GM18519 (cell line): ENCODE data around the gene TRPM1.

Experiments
- ATAC-seq: cut with Tn5 transposase; IDR thresholded peaks from one replicate; pipeline ENCODE4 v1.9.1; 2021; ENCODE audit warnings: mild to moderate bottlenecking, moderate library complexity; ENCODE audit not compliant: unreplicated experiment, low FRiP score

Gene TRPM1

DNA sequence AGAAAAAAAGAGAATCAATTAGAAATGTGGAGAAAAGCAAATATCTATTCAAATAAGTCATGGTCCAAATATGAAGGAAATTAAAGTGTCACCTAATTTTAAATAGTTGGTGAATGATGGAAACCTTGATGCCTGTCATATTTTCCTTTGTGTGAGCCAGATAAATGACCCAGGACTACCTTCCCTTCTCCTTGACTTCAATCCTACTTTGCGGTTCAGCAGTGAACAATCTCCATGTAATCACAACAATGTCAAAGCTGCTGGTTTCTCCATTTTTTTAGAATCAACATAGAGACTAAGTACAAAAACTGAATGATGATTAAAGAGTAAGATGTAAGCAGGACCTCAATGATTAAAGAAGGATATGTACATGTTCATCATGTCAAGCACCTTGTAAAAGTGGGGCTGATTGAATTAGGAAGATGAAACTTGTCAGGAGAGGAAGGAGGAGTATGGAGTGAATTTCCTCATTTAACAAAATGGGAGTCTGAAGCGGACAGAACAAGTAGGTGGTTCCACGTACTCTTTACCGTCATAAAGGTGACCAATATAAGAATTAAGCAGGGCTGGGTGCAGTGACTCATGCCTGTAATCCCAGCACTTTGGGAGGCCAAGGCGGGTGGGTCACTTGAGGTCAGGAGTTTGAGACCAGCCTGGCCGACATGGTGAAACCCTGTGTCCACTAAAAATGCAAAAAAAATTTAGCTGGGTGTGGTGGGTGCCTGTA lies 43.1 kb downstream of the TRPM1 start:
- ATAC-seq = no peak

DNA sequence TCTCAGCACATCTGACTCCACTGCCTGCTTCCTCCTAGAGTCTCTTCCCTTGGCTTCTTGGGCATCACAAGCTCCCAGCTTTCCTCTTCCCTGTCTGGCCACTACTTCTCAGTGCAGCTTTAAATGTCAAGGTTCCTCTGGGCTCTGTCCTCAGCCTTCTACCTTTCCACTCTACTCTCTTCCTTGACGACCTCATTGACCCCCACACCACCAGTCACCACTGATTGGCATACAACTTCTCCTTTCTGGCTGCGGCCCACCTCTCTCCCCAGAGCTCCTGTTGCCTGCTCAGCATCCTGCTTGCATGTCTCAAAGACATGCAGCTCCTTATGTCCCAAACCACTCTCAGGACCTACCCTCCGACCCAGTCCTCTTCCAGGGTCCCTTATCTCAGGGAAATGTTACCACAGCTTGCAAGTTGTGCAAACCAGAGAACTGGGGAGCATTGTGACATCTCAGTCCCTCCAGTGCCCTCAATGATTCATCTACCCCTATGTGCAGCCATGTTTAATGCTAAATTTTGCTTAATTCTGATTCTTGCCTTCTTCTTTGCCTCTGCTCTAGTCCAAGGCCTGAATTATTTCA lies 49.9 kb downstream of the TRPM1 start:
- ATAC-seq = no peak

DNA sequence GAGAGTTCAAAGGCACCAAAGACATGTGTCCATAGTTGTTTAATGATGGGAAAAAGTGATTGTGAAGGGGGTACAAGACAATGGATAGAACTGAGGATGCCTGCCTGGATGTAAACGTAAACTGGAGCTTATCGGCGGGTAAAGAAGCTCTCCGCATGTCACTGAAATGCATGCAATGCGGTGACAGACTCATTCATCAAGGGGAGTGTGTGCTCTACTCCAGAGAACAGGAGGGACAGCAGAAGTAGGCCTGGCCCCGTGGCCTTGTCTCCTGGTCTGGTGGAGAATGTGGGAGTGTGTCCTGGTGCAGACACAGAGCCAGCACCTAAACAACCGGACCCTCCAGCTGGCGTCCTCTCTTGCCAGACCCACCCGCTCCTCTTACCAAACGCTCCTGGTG lies 50.6 kb downstream of the TRPM1 start:
- no peak for ATAC-seq

DNA sequence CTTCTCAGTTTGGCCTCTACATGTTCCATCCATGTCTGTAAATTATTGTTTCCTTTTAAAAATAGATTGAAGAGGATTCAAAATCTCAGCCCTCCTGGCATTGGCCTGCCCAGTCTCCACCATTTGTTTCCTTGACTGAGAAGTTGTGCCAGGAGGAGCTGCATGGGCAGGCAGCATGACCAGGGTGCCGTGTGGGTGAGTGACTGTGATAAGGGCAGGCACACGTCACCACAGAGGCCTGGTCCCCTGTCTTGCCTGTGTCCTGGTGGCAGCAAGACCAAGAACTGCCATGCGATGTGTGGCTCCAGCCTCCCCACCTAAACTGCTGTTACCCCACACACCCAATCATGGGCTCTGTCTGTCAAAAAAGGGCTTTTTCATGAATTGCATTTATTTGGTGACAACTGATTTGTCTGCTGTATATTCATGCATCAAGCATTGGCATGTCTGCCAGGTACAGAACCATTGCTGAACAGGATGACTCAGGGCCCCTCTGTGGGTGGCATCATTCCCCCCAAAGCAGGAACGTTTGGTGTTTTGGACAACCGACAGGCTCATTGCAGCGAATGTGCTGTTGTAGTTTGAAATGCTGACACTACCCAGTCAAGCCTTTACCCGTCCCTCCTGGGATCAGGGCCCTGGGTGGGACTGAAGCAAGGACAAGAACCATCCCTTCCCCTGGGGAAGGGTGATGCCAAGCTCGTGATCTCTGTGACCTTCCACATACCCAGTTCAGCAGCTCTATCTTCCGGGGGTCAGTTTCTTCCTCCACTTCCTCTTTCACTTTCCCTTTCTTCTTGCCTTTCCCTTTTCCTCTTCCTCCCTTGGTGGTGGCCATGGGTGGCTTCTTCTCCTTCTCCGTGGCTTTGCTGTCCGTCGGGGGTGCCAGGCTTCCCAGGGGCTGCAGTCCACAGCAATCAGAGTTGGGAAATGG lies 51.6 kb downstream of the TRPM1 start:
- no peak for ATAC-seq

DNA sequence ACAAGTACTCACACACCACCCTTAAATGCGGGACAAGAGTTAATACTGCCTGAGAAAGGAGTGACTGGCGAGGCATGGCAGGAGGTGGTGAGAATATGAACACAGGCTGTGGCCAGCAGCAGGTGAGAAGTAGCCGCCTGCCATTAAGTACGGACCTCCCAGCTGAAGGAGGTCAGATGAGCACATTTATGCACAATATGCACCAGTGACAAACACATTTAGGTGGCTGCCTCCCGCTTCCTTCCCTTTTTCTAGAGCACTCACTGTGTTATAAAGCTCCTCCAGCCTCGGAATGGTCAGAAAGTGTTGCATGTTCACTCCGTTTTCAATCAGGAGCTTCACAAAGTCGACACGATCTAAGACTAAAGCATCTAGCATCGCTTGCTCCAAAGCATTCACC lies 52.4 kb downstream of the TRPM1 start:
- no peak for ATAC-seq

DNA sequence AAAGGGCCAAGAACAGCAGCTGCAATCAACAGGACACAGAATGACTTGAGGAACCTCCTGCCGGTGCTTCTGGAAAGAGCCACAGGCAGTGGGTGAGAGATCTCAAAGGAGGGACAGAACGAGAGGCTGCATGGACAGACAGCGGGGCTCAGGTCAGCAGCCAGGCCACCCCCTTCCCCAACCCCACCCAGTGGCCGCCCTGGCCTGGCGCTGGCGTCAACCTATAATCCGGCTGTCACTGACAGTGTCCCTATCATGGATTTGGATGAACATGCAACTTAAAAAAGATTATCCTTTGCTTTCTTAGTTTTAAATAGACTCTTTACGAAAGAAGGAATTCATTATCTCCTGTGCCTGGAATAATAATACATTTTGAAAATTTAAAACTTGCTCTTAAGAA lies 54.1 kb downstream of the TRPM1 start:
- no peak for ATAC-seq

DNA sequence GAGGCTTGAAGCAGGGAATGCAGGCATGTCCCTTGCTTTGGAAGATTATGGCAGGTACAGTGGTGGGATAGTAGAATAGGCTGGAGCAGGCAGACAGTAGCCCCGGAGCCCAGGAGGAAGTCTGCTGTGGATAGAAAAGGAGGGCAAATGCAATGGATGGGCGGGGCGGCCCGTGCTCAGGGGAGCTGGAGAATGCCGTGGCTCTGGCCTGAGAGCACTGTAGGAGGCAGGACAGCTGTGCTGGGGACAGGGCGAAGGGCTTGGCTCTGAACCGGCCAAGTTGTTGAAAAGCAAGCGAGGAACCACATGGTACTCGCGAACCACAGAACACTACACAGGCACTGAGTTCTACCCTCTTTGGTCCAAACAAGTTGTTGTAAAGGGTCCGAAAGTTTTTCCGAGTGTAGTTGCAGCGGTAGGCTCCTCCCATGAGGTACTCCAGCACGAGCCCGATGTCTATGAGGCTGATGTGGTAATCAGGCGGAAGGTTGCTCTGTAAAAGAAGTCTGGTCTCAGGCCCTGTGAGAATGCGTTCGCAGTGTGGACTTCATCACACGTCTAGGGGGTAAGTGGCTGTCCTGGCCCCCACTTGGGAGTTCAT lies 54.7 kb downstream of the TRPM1 start:
- ATAC-seq = no peak

DNA sequence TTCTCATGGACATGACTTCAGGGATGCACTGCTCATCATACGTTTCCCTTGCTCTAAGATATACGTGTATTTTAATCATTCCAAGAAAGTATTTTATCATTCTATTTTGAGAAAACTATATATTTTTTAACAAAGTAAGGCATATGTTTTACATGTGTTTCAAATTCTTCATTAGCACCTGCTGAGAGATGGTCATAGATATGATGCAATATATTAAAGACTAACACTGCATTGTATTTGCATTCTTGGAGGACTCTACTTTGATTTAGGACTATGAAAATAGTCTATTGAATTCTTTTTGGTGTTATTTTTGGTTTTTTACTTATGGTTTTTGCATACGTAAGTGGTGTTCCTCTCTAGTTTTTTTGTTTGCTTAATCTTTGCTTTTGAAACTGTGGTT lies 55.9 kb downstream of the TRPM1 start:
- ATAC-seq = no peak

DNA sequence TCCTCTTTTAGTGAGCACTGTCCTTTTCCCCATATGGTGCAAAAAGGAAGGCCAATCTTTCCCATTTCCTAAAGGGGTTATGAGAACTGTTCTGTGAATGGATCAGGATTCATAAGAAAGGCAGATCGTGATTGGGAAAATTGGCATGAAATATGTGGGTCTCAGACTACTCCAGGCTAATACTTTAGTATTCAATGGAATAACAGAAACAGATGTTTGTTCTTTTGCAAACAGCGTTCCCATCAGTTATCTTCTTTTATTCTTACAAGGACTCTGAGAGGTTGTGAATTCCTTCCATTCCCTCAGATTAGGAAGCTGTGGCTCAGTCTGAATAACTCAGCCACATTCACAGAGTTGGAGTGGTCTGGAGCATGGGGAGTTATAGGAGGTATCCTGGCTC lies 58.8 kb downstream of the TRPM1 start:
- ATAC-seq = no peak

DNA sequence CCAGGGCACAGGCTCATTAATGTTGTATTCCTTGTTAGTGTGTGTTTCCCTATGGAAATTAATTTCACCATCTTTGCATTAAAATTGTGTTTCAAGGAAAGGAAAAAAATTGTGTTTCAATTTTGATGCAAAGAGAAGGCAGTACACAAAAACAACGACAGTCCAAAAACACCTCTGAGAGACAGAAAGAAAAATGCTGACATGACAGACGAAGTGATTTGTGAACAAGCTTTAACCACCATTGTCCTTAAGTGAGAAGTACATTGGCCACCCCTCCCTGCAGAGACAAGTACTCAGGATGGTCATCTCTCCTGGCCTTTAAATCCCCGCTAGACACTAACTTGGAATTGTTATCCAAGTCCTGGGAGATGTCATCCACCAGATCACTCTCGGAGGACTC lies 59.9 kb downstream of the TRPM1 start:
- no peak for ATAC-seq

DNA sequence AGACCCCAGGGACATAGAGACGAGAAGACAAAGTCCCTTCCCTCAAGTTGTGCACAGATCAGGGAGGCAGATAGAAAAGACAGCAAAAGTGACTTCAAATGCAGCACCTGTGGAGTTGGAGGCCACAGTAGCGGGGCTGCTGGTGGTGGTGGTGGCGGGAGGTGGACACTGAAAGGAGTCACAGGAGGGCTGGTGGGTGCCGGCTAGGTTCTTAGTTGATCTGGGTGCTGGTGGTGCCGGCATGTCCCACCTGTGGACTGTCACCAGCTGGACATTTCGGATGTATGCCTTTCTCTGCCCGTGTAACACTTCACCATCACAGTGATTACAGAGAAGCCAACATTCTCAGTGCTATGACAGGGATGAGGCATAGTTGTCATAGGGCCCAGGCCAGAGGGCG lies 60.9 kb downstream of the TRPM1 start:
- no peak for ATAC-seq

DNA sequence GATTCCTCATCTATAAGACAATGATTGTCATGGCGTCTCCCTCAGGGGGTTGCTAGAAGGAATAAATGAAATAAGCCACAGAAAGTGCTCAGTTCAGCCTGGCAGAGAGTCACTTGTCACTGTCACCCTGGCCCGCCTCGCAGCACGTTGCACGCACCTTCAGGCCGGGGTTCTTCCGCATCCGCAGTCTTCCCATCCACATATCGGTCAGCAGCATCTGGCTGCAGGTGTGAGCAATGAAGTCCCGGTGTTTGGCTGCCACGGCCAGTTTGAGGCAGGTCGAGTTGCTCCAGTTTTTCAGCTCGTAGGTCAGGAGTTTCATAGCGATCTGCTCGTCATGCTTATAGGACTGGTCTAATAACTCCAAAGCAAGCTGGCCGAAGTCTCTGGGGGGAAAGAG lies 61.6 kb downstream of the TRPM1 start:
- no peak for ATAC-seq

DNA sequence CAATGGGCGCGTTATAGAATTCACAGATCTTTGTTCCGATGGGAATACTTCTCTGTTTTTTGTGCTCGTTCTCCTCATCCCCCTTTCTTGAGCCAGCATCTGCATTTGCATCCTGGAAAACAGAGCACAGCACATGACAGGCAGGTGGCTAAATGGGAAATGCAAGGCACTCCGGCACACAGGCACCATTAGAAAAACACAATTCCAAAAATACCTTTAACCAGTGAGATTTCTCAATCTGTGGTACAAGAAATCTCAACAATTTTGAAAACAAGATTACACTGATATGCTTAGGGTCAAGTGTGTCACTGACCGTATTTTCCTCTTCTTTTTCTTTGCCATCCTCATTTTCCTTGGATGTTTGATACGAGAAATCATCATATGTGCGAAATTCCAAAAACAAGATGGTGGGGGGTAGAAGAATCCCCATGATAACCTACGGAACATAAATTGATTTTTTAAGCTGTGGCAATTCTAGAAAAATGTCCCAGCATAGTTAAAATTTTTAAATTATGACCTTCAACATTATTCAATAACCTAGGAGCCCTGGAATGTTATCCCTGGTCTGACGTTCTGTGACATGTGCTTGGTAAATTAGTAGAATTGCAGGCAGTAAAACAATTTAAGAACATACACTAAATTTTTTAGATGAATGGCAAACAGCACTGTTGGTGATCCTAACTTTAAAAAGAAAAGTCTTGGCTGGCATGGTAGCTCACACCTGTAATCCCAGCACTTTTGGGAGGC lies 63.6 kb downstream of the TRPM1 start:
- no peak for ATAC-seq

DNA sequence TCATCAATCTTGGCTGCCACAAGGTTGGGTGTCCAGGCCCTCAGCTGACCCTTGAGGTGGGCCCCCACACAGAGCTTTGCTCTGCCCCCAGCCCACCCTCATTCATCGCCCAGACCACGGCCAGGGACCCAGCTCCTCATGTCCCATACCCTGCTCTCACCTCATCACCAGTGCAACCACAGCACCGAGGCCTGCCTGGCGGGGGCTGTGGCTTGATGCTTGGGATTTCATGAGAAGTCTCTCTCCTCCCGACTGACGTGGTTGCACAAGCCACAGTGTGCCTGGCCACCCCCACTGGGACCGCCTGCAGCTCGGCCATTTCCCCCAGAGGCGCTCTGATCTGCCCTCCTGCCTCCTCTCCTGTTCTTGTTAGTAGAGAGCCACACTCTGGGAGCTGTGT lies 64.7 kb downstream of the TRPM1 start:
- no peak for ATAC-seq

DNA sequence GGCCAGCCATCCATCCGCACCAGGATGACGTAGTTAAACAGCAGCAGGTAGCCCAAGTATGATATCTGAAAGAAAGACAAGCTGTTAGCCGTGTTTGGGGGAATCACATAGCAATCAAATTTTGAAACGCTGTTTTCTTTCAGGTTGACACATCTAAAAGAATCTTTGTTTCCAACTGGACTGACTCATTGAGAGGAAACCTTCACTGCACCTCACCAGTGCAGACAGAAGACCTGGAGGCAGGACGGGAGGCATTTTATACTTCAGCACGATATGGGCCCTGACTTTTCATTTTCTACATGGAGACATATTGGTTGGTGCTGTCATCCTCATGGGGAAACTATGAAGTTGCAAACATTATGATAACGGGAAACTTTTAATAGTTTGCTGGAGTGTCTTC lies 65.9 kb downstream of the TRPM1 start:
- no peak for ATAC-seq

DNA sequence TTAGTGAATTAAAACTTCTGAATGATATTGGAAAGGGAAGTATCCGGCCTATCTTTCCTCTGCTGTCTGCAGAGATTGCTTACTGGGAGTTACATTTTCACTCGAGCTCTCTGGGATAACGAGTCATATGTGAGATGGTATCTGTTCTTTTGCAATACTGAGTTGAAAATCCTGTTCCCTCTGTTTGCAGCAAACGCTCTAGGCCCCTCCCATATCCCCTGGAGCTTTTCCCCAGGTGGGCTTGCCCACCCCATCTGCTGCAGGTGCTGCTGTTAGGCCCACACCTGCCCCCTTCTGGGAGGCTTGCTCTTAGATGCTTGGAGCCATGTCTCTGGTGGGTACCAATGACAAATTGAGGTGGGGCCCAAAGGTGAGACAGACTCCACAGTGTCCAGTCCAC lies 67.4 kb downstream of the TRPM1 start:
- no peak for ATAC-seq

DNA sequence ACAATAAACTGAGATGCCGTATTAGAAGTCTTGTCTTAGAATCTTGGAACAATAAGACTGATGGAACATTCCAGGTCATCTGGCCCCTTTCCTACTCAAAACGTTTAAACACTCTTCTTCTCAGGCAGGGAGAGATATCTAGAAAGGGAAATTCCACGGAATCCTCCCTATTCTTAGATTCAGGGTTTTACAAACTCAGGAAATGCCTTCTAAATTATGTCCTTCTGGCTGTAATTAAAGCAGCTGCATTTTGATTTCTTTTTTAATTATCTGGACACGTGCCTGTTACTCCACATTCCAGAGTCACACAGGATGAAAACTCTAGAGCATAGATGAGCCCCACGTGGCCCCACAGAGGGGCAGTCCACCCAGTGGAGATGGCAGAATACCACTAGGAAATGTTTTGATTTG lies 68.6 kb downstream of the TRPM1 start:
- ATAC-seq = no peak

DNA sequence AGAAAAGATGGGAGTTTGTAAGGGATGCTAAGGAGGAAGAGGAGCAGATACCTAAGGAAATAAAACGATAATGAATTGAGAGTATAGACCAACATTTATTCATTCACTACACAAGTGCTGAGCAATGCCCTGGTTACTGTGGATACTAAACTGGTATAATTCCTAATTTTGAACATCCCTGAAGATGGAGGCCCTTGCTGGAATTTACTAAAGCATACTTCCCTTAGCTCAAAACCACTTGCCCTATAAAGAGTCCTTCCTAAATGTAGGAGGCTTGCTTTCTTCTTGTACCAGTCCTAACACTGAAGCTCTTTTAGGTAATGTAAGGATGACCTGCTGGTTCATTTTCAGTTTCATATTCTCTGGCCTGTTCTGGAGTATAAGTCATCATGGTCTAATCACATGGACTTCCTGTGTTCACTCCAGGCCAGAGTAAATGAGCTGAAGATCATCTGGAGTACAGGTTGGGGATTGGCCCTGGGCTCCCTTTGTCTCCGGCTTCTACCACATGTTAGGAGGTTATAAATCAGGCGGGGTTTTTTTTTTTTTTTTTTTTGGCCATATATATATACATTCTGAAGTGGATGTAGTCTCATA lies 70.0 kb downstream of the TRPM1 start:
- ATAC-seq = peak; percentile 51

DNA sequence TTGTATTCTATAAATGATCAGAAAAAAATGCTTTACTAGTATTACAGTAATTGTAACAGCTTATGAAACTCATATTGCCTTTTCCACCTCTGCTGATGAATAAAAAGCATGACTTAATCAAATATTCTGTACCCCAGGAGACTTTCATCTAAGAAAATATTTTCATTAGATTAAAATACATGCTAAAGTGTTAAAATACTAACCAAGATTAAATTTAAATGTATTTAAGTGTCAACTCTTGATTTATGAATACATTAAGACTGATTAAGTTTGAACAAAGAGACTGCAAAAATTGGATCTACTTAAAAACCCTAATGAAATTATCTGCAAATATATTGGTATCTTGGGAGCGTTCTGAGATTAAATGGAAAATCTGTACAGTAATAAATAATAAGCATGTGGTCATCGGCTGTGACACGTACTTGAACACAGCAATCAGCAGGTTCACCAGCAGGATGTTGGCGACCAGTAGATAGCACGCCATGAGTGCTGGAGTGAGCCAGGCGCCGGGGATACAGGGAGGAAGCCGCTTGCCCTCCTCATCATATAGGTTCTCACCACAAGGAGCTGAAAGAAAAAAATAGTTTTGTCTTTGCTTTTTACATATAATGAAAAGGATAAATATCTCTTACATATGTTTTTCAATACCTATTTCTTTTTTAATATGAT lies 73.5 kb downstream of the TRPM1 start:
- ATAC-seq = no peak

DNA sequence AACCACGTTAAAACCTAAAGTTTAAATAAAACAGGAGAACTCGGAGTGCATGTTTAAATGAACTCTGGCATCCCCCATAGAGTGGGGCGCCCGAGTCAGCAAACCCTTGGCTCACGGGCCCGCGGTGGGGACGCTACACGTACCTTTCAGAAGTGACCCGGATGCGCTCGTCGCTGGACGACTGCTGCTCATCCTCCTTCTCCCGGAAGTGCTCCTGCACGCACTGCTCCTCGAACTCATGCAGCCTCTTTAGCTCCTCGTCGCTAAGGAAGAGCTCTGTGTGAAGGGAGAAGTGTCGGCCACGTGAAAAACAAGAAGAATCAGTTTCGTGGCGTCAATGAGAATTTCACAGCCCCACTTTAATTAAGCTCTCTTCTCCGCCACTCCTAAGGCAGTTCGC lies 75.5 kb downstream of the TRPM1 start:
- no peak for ATAC-seq
